ENCODE data around the gene RASAL2.

Gene RASAL2

DNA sequence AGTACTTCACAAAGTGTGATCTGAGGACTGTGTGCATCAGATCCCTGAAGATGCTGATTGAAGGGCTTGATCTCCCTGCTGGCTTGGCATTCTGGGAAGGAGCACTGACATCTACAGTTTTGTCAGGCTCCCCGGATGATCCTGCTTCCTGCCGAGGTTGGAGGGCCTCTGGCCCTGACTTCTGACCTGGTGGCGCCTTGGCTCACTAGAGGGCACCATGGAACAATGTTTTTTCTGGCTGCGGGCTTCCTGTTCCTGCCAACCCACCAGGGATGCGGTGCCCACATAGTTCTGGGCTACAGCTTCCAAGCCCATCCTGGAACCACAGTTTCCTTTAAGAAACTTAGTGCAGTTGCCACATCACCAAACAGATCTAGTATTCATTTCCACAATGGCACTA, 38.8 kb upstream of the RASAL2 start:
- DNase-seq (ENCODE audit: insufficient read length, low spot score) (no peak), FAIRE-seq (no peak)
- TF ChIP-seq SPI1 (IDR thresholded peaks at IDR 0.05; ENCODE audit: low read depth, low read length) = no peak
- TF ChIP-seq PAX5 (IDR thresholded peaks at IDR 0.05; ENCODE audit: insufficient read depth, low read length, severe bottlenecking) = no peak
- TF ChIP-seq POU2F2 (IDR thresholded peaks at IDR 0.05; ENCODE audit: low read depth, low read length) = no peak
- TF ChIP-seq TAF1 (IDR thresholded peaks at IDR 0.05; ENCODE audit: low read depth, low read length) = no peak
- TF ChIP-seq POLR2AphosphoS5 (IDR thresholded peaks at IDR 0.05; ENCODE audit: low read depth, low read length) = no peak
- TF ChIP-seq POLR2A (IDR thresholded peaks at IDR 0.05; ENCODE audit: low read depth, low read length) = no peak

- FAIRE-seq (peak; percentile 63), DNase-seq (ENCODE audit: insufficient read length, low spot score) (peak; percentile 45)
- TF ChIP-seq SPI1 (IDR thresholded peaks at IDR 0.05; ENCODE audit: low read depth, low read length) (peak; percentile 99), PAX5 (IDR thresholded peaks at IDR 0.05; ENCODE audit: insufficient read depth, low read length, severe bottlenecking) (no peak)
These were observed 38.0 kb upstream of the RASAL2 start for GRCh38 chr1:178055779-178056471.

GRCh38 chr1:178057141-178057765, 36.7 kb upstream of the RASAL2 start:
- DNase-seq (ENCODE audit: insufficient read length, low spot score) (no peak), FAIRE-seq (no peak)
- no peak for TF ChIP-seq TAF1 (IDR thresholded peaks at IDR 0.05; ENCODE audit: low read depth, low read length)
- TF ChIP-seq SPI1 (IDR thresholded peaks at IDR 0.05; ENCODE audit: low read depth, low read length) = no peak

GRCh38 chr1:178057912-178058534, 35.9 kb upstream of the RASAL2 start:
- DNase-seq (ENCODE audit: insufficient read length, low spot score) = no peak
- no peak for TF ChIP-seq PAX5 (IDR thresholded peaks at IDR 0.05; ENCODE audit: insufficient read depth, low read length, severe bottlenecking)
- no peak for TF ChIP-seq POLR2A (IDR thresholded peaks at IDR 0.05; ENCODE audit: low read depth, low read length)
- TF ChIP-seq SPI1 (IDR thresholded peaks at IDR 0.05; ENCODE audit: low read depth, low read length) = no peak
- TF ChIP-seq POU2F2 (IDR thresholded peaks at IDR 0.05; ENCODE audit: low read depth, low read length) = no peak
- no peak for FAIRE-seq

DNA sequence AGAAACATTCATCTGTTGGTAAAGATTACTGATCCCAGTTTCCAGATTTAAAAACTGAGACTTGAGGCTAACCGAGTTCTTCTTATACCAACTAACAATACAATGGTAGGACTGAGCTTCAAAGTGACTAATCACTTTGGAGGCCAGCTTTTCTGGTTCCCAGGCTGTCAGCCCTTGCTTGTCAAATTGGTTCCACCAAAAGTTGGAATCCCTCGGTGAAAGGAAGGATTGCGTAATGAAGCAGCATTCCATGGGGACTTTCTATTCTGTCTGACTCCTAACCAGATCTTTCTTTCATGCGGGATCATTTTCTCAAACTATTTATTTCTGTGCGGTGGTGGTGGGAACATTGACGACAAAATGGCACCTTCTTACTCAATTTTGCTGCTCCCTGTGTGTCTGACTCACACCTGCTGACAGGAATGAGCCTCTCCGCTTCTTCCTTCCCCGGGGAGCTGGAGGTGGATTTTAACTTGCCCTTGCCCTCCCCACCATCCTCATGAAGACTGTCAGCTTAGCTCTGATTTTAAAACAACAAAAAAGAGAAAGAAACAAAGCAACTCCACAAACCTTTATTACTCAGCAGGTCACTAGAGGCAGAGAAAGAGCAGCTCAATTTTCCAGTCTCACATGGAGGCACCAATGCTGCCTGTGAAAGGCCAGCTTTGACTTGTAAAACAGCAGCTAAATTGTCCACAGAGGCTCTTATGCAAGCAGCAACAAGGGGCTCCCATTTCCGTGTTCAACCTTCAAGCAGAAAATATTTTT, 32.9 kb upstream of the RASAL2 start:
- DNase-seq (ENCODE audit: insufficient read length, low spot score) (no peak), FAIRE-seq (no peak)
- no peak for TF ChIP-seq POU2F2 (IDR thresholded peaks at IDR 0.05; ENCODE audit: low read depth, low read length)
- TF ChIP-seq POLR2AphosphoS5 (IDR thresholded peaks at IDR 0.05; ENCODE audit: low read depth, low read length) = no peak
- TF ChIP-seq POLR2A (IDR thresholded peaks at IDR 0.05; ENCODE audit: low read depth, low read length) = no peak
- no peak for TF ChIP-seq SPI1 (IDR thresholded peaks at IDR 0.05; ENCODE audit: low read depth, low read length)
- no peak for TF ChIP-seq TAF1 (IDR thresholded peaks at IDR 0.05; ENCODE audit: low read depth, low read length)
- TF ChIP-seq PAX5 (IDR thresholded peaks at IDR 0.05; ENCODE audit: insufficient read depth, low read length, severe bottlenecking) = no peak

DNA sequence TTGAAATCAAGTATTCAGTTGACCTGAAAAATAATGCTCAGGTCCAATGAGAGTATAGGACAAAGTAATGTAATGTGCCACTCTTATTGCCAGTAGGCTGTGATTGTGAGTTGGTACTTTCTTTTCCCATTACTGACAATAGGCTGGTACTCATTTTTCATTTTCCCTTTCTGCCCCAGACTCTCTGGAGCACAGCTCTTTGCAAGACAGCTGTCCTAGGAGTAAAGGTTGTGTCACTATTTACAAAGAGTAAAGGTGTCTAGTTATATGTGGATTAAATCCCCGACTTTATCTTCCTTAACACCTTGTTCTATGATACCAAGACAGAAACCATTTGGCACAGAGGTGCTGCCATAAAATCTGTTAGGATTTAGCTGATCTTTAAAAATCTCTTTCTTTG, 32.3 kb upstream of the RASAL2 start:
- FAIRE-seq (no peak), DNase-seq (ENCODE audit: insufficient read length, low spot score) (no peak)
- TF ChIP-seq POLR2A (IDR thresholded peaks at IDR 0.05; ENCODE audit: low read depth, low read length) (no peak), TAF1 (IDR thresholded peaks at IDR 0.05; ENCODE audit: low read depth, low read length) (no peak), PAX5 (IDR thresholded peaks at IDR 0.05; ENCODE audit: insufficient read depth, low read length, severe bottlenecking) (no peak), POLR2AphosphoS5 (IDR thresholded peaks at IDR 0.05; ENCODE audit: low read depth, low read length) (no peak)

DNA sequence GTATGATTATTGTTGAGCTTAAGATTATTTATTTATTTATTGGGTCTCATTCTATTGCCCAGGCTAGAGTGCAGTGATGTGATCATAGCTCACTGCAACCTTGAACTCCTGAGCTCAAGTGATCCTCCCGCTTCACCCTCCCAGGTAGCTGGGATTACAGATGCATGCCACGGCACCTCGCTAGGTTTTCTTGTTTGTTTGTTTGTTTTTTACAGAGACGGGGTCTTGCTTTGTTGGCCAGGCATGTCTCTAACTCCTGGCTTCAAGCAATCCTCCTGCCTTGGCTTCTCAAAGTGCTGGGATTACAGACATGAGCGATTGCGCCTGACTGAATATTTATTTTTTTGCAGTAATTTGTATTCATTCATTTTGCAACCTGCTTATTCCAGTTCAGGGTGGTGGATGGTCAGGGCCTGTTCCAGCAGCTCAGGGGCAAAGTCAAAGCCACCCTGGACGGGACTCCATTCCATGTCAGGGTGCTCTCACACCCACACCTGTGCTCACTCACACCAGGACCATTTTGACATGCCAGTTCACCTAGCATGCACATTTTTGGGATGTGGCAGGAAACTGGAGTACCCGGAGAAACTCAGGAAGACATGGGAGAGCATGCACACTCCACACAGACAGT, 29.6 kb upstream of the RASAL2 start:
- TF ChIP-seq SPI1 (IDR thresholded peaks at IDR 0.05; ENCODE audit: low read depth, low read length) (no peak), PAX5 (IDR thresholded peaks at IDR 0.05; ENCODE audit: insufficient read depth, low read length, severe bottlenecking) (no peak), POU2F2 (IDR thresholded peaks at IDR 0.05; ENCODE audit: low read depth, low read length) (no peak), TAF1 (IDR thresholded peaks at IDR 0.05; ENCODE audit: low read depth, low read length) (no peak), POLR2A (IDR thresholded peaks at IDR 0.05; ENCODE audit: low read depth, low read length) (no peak), POLR2AphosphoS5 (IDR thresholded peaks at IDR 0.05; ENCODE audit: low read depth, low read length) (no peak)
- DNase-seq (ENCODE audit: insufficient read length, low spot score) = no peak
- no peak for FAIRE-seq

GRCh38 chr1:178065250-178065649, 28.7 kb upstream of the RASAL2 start:
- DNase-seq (ENCODE audit: insufficient read length, low spot score) (no peak), FAIRE-seq (no peak)
- TF ChIP-seq SPI1 (IDR thresholded peaks at IDR 0.05; ENCODE audit: low read depth, low read length) (no peak), POLR2A (IDR thresholded peaks at IDR 0.05; ENCODE audit: low read depth, low read length) (no peak), POLR2AphosphoS5 (IDR thresholded peaks at IDR 0.05; ENCODE audit: low read depth, low read length) (no peak), TAF1 (IDR thresholded peaks at IDR 0.05; ENCODE audit: low read depth, low read length) (no peak), PAX5 (IDR thresholded peaks at IDR 0.05; ENCODE audit: insufficient read depth, low read length, severe bottlenecking) (no peak), POU2F2 (IDR thresholded peaks at IDR 0.05; ENCODE audit: low read depth, low read length) (no peak)

- TF ChIP-seq POLR2A (IDR thresholded peaks at IDR 0.05; ENCODE audit: low read depth, low read length) (no peak), SPI1 (IDR thresholded peaks at IDR 0.05; ENCODE audit: low read depth, low read length) (no peak), PAX5 (IDR thresholded peaks at IDR 0.05; ENCODE audit: insufficient read depth, low read length, severe bottlenecking) (no peak), TAF1 (IDR thresholded peaks at IDR 0.05; ENCODE audit: low read depth, low read length) (no peak), POLR2AphosphoS5 (IDR thresholded peaks at IDR 0.05; ENCODE audit: low read depth, low read length) (no peak), POU2F2 (IDR thresholded peaks at IDR 0.05; ENCODE audit: low read depth, low read length) (no peak)
- DNase-seq (ENCODE audit: insufficient read length, low spot score) (no peak), FAIRE-seq (peak; percentile 28)
These were observed 27.5 kb upstream of the RASAL2 start for GRCh38 chr1:178066296-178066907.

Data from GM12891 (cell line).